GM12878 (cell line): Measurements from ENCODE around the gene NRG2. TPM values are rescaled to one million over a fixed set of nuclear protein-coding genes. Genes with fewer than 3 reads are reported as not detected.

ENCODE experiments used
- ATAC-seq: fragments of 200-7000 bp; cut with Tn5 transposase; 3 replicates; pipeline ENCODE4 v1.9.1; 2020; ENCODE audit warnings: mild to moderate bottlenecking, moderate library complexity
- BruUV-seq: library from RNA; stranded (reverse); fragments of 400-500 nt; replicated peaks from 2 replicates; lab custom pipeline; 2021; lab: Mats Ljungman, UMichigan
- CTCF ChIA-PET: fragments of 300-600 bp; sonication (Branson Sonifier 250); formaldehyde crosslinking; extraction: SDS; loops from one replicate; lab custom pipeline; 2021; ENCODE audit warnings: inconsistent platforms; lab: Yijun Ruan, JAX
- POLR2A ChIA-PET: fragments of 350-600 bp; formaldehyde crosslinking; extraction: SDS; loops from one replicate; lab custom pipeline; 2021; ENCODE audit warnings: inconsistent platforms; lab: Charles Lee
- RAD21 ChIA-PET: fragments of 300-600 bp; sonication (Branson Sonifier 250); formaldehyde crosslinking; loops from one replicate; lab custom pipeline; 2023; ENCODE audit warnings: antibody characterized with exemption; ENCODE audit not compliant: unreplicated experiment; lab: Charles Lee
- SMC1A ChIA-PET: fragments of 300-600 bp; sonication (Branson Sonifier 250); formaldehyde crosslinking; loops from one replicate; lab custom pipeline; 2023; ENCODE audit not compliant: unreplicated experiment, uncharacterized antibody; lab: Charles Lee
- DNase-seq: peaks from one replicate; pipeline ENCODE4 v3.0.0-alpha.2; 2011; ENCODE audit warnings: low read depth, low spot score
- FAIRE-seq: peaks from 3 replicates; lab custom pipeline; 2011; peaks lifted over from hg19 to GRCh38; lab: Jason Lieb, UNC
- H2AFZ ChIP-seq: 2 replicates; pipeline ENCODE4 v1.6.0; 2011; ENCODE audit warnings: low read depth, low read length, control low read depth; ENCODE audit not compliant: control insufficient read depth
- H3K27ac ChIP-seq: 2 replicates; pipeline ENCODE4 v1.5.1; 2011; ENCODE audit warnings: control low read depth; ENCODE audit not compliant: control insufficient read depth, insufficient read depth
- H3K27me3 ChIP-seq, 2 experiments: replicated peaks in 1 of 2; 2 replicates each; pipeline versions ENCODE4 v1.6.0 to v1.6.1; 2011; ENCODE audit warnings: low read length in 1 of 2; ENCODE audit not compliant: control insufficient read depth in 2 of 2, insufficient read depth in 2 of 2
- H3K36me3 ChIP-seq, 2 experiments: 2 replicates each; pipeline ENCODE4 v1.5.1; 2011; ENCODE audit warnings: low read length in 1 of 2; ENCODE audit not compliant: control insufficient read depth in 2 of 2, insufficient read depth in 2 of 2
- H3K4me1 ChIP-seq: 2 replicates; pipeline ENCODE4 v1.6.1; 2011; ENCODE audit warnings: mild to moderate bottlenecking, low read length, moderate library complexity, mixed read lengths; ENCODE audit not compliant: control insufficient read depth, insufficient read depth
- H3K4me2 ChIP-seq: 2 replicates; pipeline ENCODE4 v1.6.0; 2011; ENCODE audit warnings: control low read depth; ENCODE audit not compliant: control insufficient read depth, insufficient read depth
- H3K4me3 ChIP-seq: fragments of 200-600 bp; sonication (generic); 2 replicates; pipeline ENCODE4 v1.5.1; 2016
- H3K79me2 ChIP-seq: 2 replicates; pipeline ENCODE4 v1.6.0; 2011; ENCODE audit warnings: low read length; ENCODE audit not compliant: control insufficient read depth, insufficient read depth
- H3K9ac ChIP-seq: 2 replicates; pipeline ENCODE4 v1.8.0; 2011; ENCODE audit warnings: low read length, control low read depth, mixed read lengths; ENCODE audit not compliant: control insufficient read depth, insufficient read depth
- H3K9me3 ChIP-seq: replicated peaks from 3 replicates; pipeline ENCODE4 v1.5.1; 2011; ENCODE audit warnings: mild to moderate bottlenecking, low read length; ENCODE audit not compliant: control insufficient read depth, insufficient read depth
- H4K20me1 ChIP-seq: 2 replicates; pipeline ENCODE4 v1.6.0; 2011; ENCODE audit not compliant: control insufficient read depth, insufficient read depth
- CEBPB ChIP-seq, 2 experiments: fragments of 150-350 bp in 1 of 2; IDR thresholded peaks; 2 replicates each; pipeline ENCODE4 v1.6.1; 2012 to 2014; ENCODE audit warnings: low read depth in 2 of 2, low read length in 2 of 2, borderline replicate concordance in 1 of 2, inconsistent platforms in 1 of 2
- EZH2 ChIP-seq: IDR thresholded peaks from 2 replicates; pipeline ENCODE4 v1.6.1; 2012; ENCODE audit warnings: low read depth, mild to moderate bottlenecking, control low read depth, inconsistent platforms, low read length, borderline replicate concordance; ENCODE audit not compliant: control insufficient read depth
- KLF5 ChIP-seq: fragments of 450-650 bp; IDR thresholded peaks from 2 replicates; pipeline ENCODE4 v1.6.1; 2014; ENCODE audit warnings: mild to moderate bottlenecking; ENCODE audit not compliant: partially characterized antibody
- PAX8 ChIP-seq: fragments of 450-650 bp; IDR thresholded peaks from 2 replicates; pipeline ENCODE4 v1.6.1; 2017; ENCODE audit warnings: mild to moderate bottlenecking, moderate library complexity
- RAD51 ChIP-seq: fragments of 450-650 bp; IDR thresholded peaks from 2 replicates; pipeline ENCODE4 v1.6.1; 2016; ENCODE audit warnings: moderate library complexity, mild to moderate bottlenecking, inconsistent platforms
- STAT3 ChIP-seq: IDR thresholded peaks from 2 replicates; pipeline ENCODE4 v1.6.1; 2011; ENCODE audit warnings: low read depth, low read length, improper control_type of control experiment
- YY1 ChIP-seq: IDR thresholded peaks from 2 replicates; pipeline ENCODE4 v1.6.1; 2011; ENCODE audit warnings: low read depth, mild to moderate bottlenecking, low read length
- ZNF207 ChIP-seq: fragments of 450-650 bp; IDR thresholded peaks from 2 replicates; pipeline ENCODE4 v1.6.1; 2014; ENCODE audit warnings: antibody characterized with exemption, mild to moderate bottlenecking, borderline replicate concordance
- WGBS: methylation state at CpG from one replicate; pipeline ENCODE4 v1.1.6; 2016; ENCODE audit warnings: low lambda C conversion rate; ENCODE audit not compliant: insufficient replicate concordance, insufficient coverage; ENCODE audit errors: missing lambda C conversion rate; 5-methylcytosine and 5-hydroxymethylcytosine counted together
- in situ Hi-C: fragments of 300-500 bp; cut with MboI; formaldehyde crosslinking; loops from 9 replicates; pipeline ENCODE4 v1.14.3; 2018; ENCODE audit warnings: mixed read lengths
- intact Hi-C: fragments of 100-400 bp; cut with micrococcal nuclease; formaldehyde crosslinking; loops from one replicate; pipeline ENCODE4 v1.14.2; 2022; ENCODE audit not compliant: unreplicated experiment
- polyA plus RNA-seq, 11 experiments: library from polyadenylated mRNA; depleted of rRNA in 4 of 11; unstranded in 6 of 11; stranded (reverse) in 5 of 11; fragments of >200 nt; fragmentation: Nextera tagmentation in 4 of 11; fragmentation: Illumina TruSeq in 1 of 11; extraction: Ambion mirVana in 4 of 11; extraction: Trizol in 1 of 11; gene quantifications; 1 replicate in 1 of 11; 2 replicates in 10 of 11; pipeline versions ENCODE4 v1.2.1 to v1.2.3, GENCODE V29; 2011 to 2016; ENCODE audit warnings: inconsistent platforms in 2 of 11, missing spikeins in 2 of 11, low read depth in 1 of 11
- total RNA-seq, 4 experiments: library from RNA; depleted of rRNA in 3 of 4; stranded (reverse); fragments of >200 nt in 3 of 4; fragmentation: Illumina TruSeq in 1 of 4; extraction: Trizol in 1 of 4; gene quantifications; 2 replicates each; pipeline versions ENCODE4 v1.2.1 to v1.2.3, GENCODE V29; 2013 to 2021
- TF ChIP-seq, protein P1 (sequence below): fragments of 450-650 bp; IDR thresholded peaks from 2 replicates; pipeline ENCODE4 v1.6.1; 2017; ENCODE audit warnings: low read depth, mild to moderate bottlenecking, moderate library complexity
- TF ChIP-seq, protein P2 (sequence below): fragments of 450-650 bp; IDR thresholded peaks from 2 replicates; pipeline ENCODE4 v1.6.1; 2018; ENCODE audit warnings: borderline replicate concordance, mild to moderate bottlenecking; ENCODE audit not compliant: partially characterized antibody

The NRG2 gene
- total and polyA plus RNA-seq, 10 of the 15 experiments (the other 5 are each of a cell fraction or from before 2014, with no cell fraction given), result 0.10 to 21.7 (median 9.6) TPM

- no peak overlapping the region for H3K27ac ChIP-seq
- no peak for TF ChIP-seq YY1
- TF ChIP-seq, protein P1, sequence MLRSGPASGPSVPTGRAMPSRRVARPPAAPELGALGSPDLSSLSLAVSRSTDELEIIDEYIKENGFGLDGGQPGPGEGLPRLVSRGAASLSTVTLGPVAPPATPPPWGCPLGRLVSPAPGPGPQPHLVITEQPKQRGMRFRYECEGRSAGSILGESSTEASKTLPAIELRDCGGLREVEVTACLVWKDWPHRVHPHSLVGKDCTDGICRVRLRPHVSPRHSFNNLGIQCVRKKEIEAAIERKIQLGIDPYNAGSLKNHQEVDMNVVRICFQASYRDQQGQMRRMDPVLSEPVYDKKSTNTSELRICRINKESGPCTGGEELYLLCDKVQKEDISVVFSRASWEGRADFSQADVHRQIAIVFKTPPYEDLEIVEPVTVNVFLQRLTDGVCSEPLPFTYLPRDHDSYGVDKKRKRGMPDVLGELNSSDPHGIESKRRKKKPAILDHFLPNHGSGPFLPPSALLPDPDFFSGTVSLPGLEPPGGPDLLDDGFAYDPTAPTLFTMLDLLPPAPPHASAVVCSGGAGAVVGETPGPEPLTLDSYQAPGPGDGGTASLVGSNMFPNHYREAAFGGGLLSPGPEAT, result no peak
- TF ChIP-seq RAD51, result no peak
- TF ChIP-seq STAT3, result no peak
- TF ChIP-seq PAX8, result no peak
- TF ChIP-seq, protein P2, sequence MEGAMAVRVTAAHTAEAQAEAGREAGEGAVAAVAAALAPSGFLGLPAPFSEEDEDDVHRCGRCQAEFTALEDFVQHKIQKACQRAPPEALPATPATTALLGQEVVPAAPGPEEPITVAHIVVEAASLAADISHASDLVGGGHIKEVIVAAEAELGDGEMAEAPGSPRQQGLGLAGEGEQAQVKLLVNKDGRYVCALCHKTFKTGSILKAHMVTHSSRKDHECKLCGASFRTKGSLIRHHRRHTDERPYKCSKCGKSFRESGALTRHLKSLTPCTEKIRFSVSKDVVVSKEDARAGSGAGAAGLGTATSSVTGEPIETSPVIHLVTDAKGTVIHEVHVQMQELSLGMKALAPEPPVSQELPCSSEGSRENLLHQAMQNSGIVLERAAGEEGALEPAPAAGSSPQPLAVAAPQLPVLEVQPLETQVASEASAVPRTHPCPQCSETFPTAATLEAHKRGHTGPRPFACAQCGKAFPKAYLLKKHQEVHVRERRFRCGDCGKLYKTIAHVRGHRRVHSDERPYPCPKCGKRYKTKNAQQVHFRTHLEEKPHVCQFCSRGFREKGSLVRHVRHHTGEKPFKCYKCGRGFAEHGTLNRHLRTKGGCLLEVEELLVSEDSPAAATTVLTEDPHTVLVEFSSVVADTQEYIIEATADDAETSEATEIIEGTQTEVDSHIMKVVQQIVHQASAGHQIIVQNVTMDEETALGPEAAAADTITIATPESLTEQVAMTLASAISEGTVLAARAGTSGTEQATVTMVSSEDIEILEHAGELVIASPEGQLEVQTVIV, result no peak
- no peak for TF ChIP-seq ZNF207
- TF ChIP-seq EZH2, result no peak
- TF ChIP-seq KLF5, result no peak
- no peak for TF ChIP-seq CEBPB (IDR thresholded peaks at IDR 0.05; ENCODE audit: borderline replicate concordance in 1 of 2, low read depth in 2 of 2, low read length in 2 of 2)
- ChIA-PET RAD21 (no interaction called here), CTCF (no interaction called here), SMC1A (interaction anchor here (0.8 kb wide), 1 partner anchor 165 kb away, joined by 3 read pairs; no protein-coding TSS in a partner anchor), POLR2A (no interaction called here)
- H3K27me3 ChIP-seq, result peaks cover 0 to 8% of the 10 kb centered on the region in 2 experiments; a peak in 3 of 4 replicates
- no peak for FAIRE-seq
- 18% methylated on average over 2 of the region's 2 CpGs for WGBS
- H3K4me2 ChIP-seq, result no peak overlapping the region
- DNase-seq, result no peak
- intact Hi-C loops, result no loop called here
- H4K20me1 ChIP-seq, result no peaks in the 10 kb centered on the region; the same call in 1 of the 2 replicates
- H3K36me3 ChIP-seq, result no peaks in the 10 kb centered on the region
- H3K9ac ChIP-seq, result no peak overlapping the region
- H3K4me1 ChIP-seq, result no peaks in the 10 kb centered on the region
- no peak overlapping the region for H2AFZ ChIP-seq
- no peaks in the 10 kb centered on the region for H3K9me3 ChIP-seq
- H3K4me3 ChIP-seq, result no peak overlapping the region
- BruUV-seq, result no TSS peak
- in situ Hi-C loops, result no loop called here
- no peak for ATAC-seq
- H3K79me2 ChIP-seq, result no peaks in the 10 kb centered on the region
These were observed 239.1 kb downstream of the NRG2 start for GRCh38 chr5:139803978-139804377.
